ENCODE data around the gene RNH1. TPM values are rescaled to one million over a fixed set of nuclear protein-coding genes. Genes with fewer than 3 reads are reported as not detected.

RNH1 gene
- polyA plus RNA-seq, 1 experiment = 260 TPM

DNA sequence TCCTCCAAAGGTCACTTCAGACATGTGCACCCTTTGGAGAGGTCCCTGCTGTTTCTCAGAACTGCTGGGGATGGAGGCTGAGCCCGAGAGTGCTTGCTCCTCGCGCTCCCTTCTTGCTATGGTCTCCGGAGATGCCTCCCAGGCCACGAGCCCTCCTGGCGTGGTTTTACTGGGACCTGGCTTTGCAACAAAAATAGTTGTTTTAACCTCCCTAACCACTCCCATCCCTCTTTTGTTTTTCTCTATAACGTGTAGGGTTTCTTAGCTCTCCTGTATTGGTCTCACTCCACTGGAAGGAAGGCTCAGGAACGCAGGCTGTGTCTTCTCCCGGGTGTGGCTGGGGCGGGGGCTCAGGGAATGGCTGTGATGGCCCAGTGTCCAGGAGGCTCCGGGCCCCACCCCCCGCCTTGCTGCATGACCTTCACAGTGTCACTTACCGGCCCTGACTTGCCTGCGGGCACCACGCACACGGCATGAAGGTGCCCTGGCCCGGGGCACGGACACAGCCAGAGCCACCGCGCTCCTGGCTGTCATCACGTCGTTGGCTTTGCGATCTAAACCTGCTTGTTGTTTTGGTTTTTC is 51.4 kb downstream of the RNH1 start:
- TF ChIP-seq CTCF (IDR thresholded peaks at IDR 0.05; ENCODE audit: insufficient read depth, low read depth, low read length) = no peak
- Histone ChIP-seq H3K27me3 (ENCODE audit: control insufficient read depth, insufficient read depth, low read length) (no peaks in the 10 kb centered on the region), H3K4me3 (ENCODE audit: low read depth, low read length) (no peak overlapping the region), H3K36me3 (ENCODE audit: control insufficient read depth, insufficient read depth, low read length) (peaks cover 17% of the 10 kb centered on the region)
- no peak for DNase-seq (ENCODE audit: low read depth)
- ChIA-PET POLR2A (interaction anchor here (0.6 kb wide), 1 partner anchor 19 kb away, joined by 4 read pairs; no protein-coding TSS in a partner anchor), CTCF (interaction anchor here (1.0 to 1.5 kb wide), 2 partner anchors 8 to 63 kb away, joined by 3 to 4 read pairs; no protein-coding TSS in a partner anchor)

- DNase-seq (ENCODE audit: low read depth) = no peak
- Histone ChIP-seq H3K36me3 (ENCODE audit: control insufficient read depth, insufficient read depth, low read length) (peaks cover 12% of the 10 kb centered on the region), H3K27me3 (ENCODE audit: control insufficient read depth, insufficient read depth, low read length) (no peaks in the 10 kb centered on the region), H3K4me3 (ENCODE audit: low read depth, low read length) (no peak overlapping the region)
- CTCF ChIA-PET = no interaction called here
- POLR2A ChIA-PET = no interaction called here
- TF ChIP-seq CTCF (IDR thresholded peaks at IDR 0.05; ENCODE audit: insufficient read depth, low read depth, low read length) = no peak
Measured at GRCh38 chr11:454801-455565, 52.1 kb downstream of the RNH1 start.

DNA sequence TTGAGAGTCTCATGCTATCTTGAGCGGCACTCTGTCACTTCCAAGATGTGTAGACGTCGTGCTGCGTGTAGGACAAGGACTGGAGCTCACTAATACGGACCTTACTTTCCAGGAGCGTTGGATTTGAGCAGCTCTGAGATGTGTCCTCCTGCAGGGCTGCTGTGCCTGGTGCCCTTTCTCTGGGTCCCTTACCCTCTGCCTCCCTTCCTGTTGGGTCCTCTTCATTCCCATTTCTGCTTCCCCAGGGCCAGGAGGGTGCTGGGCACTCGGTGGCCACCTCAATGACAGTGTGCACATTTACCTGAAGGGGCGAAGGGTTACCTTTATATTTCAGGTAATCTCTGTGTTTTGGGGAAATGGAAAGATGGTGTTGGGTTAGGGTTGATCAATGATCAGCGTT is 53.0 kb downstream of the RNH1 start:
- no peak overlapping the region for H3K4me3 ChIP-seq (ENCODE audit: low read depth, low read length)
- no peaks in the 10 kb centered on the region for H3K27me3 ChIP-seq (ENCODE audit: control insufficient read depth, insufficient read depth, low read length)
- DNase-seq (ENCODE audit: low read depth) = no peak
- peaks cover 9% of the 10 kb centered on the region for H3K36me3 ChIP-seq (ENCODE audit: control insufficient read depth, insufficient read depth, low read length)
- ChIA-PET CTCF (no interaction called here), POLR2A (no interaction called here)
- TF ChIP-seq CTCF (IDR thresholded peaks at IDR 0.05; ENCODE audit: insufficient read depth, low read depth, low read length) = no peak

GRCh38 chr11:453564-453963 is 53.5 kb downstream of the RNH1 start:
- H3K36me3 ChIP-seq (ENCODE audit: control insufficient read depth, insufficient read depth, low read length) = peaks cover 9% of the 10 kb centered on the region
- no peak overlapping the region for H3K4me3 ChIP-seq (ENCODE audit: low read depth, low read length)
- POLR2A ChIA-PET = no interaction called here
- no peak for TF ChIP-seq CTCF (IDR thresholded peaks at IDR 0.05; ENCODE audit: insufficient read depth, low read depth, low read length)
- no peak for DNase-seq (ENCODE audit: low read depth)
- CTCF ChIA-PET = no interaction called here
- H3K27me3 ChIP-seq (ENCODE audit: control insufficient read depth, insufficient read depth, low read length) = no peaks in the 10 kb centered on the region

GRCh38 chr11:452916-453527 is 54.0 kb downstream of the RNH1 start:
- Histone ChIP-seq H3K27me3 (ENCODE audit: control insufficient read depth, insufficient read depth, low read length) (no peaks in the 10 kb centered on the region), H3K36me3 (ENCODE audit: control insufficient read depth, insufficient read depth, low read length) (peaks cover 9% of the 10 kb centered on the region), H3K4me3 (ENCODE audit: low read depth, low read length) (no peak overlapping the region)
- CTCF ChIA-PET = no interaction called here
- POLR2A ChIA-PET = no interaction called here
- DNase-seq (ENCODE audit: low read depth) = no peak
- no peak for TF ChIP-seq CTCF (IDR thresholded peaks at IDR 0.05; ENCODE audit: insufficient read depth, low read depth, low read length)

Data from BJ (cell line).